Lower lobe of right lung (tissue), 2 donors: ENCODE results near the gene ITGB5. TPM values are rescaled to one million over a fixed set of nuclear protein-coding genes. Genes with fewer than 3 reads are reported as not detected.

ENCODE experiments used
- ATAC-seq, 2 donors: fragments of 200-7000 bp; cut with Tn5 transposase; one replicate each; pipeline ENCODE4 v1.9.1; 2020 to 2022; ENCODE audit warnings: mild to moderate bottlenecking in 2 of 2, moderate library complexity in 2 of 2
- DNase-seq: peaks from one replicate; pipeline ENCODE4 v3.0.0-alpha.2; 2020
- H3K27ac ChIP-seq: fragments of 200-600 bp; one replicate; pipeline ENCODE4 v1.8.0; 2022
- H3K27me3 ChIP-seq: fragments of 200-600 bp; one replicate; pipeline ENCODE4 v1.8.0; 2022; ENCODE audit warnings: low read depth
- H3K36me3 ChIP-seq: fragments of 200-600 bp; one replicate; pipeline ENCODE4 v1.8.0; 2022; ENCODE audit warnings: mild to moderate bottlenecking
- H3K4me1 ChIP-seq: fragments of 200-600 bp; one replicate; pipeline ENCODE4 v1.8.0; 2022
- H3K4me3 ChIP-seq: fragments of 200-600 bp; one replicate; pipeline ENCODE4 v1.8.0; 2022; ENCODE audit warnings: mild to moderate bottlenecking
- H3K9me3 ChIP-seq: fragments of 200-600 bp; one replicate; pipeline ENCODE4 v1.8.0; 2022
- CTCF ChIP-seq: fragments of 200-600 bp; IDR thresholded peaks from one replicate; pipeline ENCODE4 v1.8.0; 2022; ENCODE audit warnings: antibody characterized with exemption, mild to moderate bottlenecking
- intact Hi-C: fragments of 100-400 bp; cut with DNase I; formaldehyde crosslinking; loops from one replicate; pipeline ENCODE4 v1.11.0; 2022
- long read RNA-seq: library from polyadenylated mRNA; unstranded; transcript quantifications from one replicate; pipeline ENCODE4 v2.0.0, GENCODE V29; 2021
- total RNA-seq: library from RNA; stranded (reverse); fragmentation: NEBNext Ultra II Directional; extraction: Animal tissue kit (Norgen Biotek cat#: 25700); gene quantifications from one replicate; pipeline ENCODE4 v1.2.1, GENCODE V29; 2021
- donor health status: DM: no; HTN: yes; CAD: no; lungs with severe emphysema.

ITGB5 gene
- total RNA-seq = 93.1 TPM
- long read RNA-seq, full-length matches to known transcripts = 171 of 241 reads
- long read RNA-seq, partial matches to known transcripts = 38 of 241 reads
- long read RNA-seq, other reads (novel, unspliced or antisense) = 32 of 241 reads

GRCh38 chr3:124887177-124887931, at the start of gene ITGB5:
Gene ITGB5, minus strand, starts transcription at chr3:124887365. Its CDS starts 365 bp downstream, at chr3:124887000.
- H3K27ac ChIP-seq = peak within 1 kb of the TSS; percentile 90
- peaks cover 13% of the 10 kb centered on the region for H3K4me1 ChIP-seq
- DNase-seq (peak; percentile 86), ATAC-seq (peak; percentile 92 to 95)
- no peaks in the 10 kb centered on the region for H3K27me3 ChIP-seq
- peak within 1 kb of the TSS; percentile 76 for H3K4me3 ChIP-seq
- intact Hi-C loops = no loop called here
- no peaks in the 10 kb centered on the region for H3K36me3 ChIP-seq
- no peak for TF ChIP-seq CTCF
- no peaks in the 10 kb centered on the region for H3K9me3 ChIP-seq

GRCh38 chr3:124935794-124936542, 48.8 kb upstream of the ITGB5 start:
- H3K27ac ChIP-seq = no peak overlapping the region
- intact Hi-C loops = no loop called here

GRCh38 chr3:124935264-124935663, 48.1 kb upstream of the ITGB5 start:
- no peaks in the 10 kb centered on the region for H3K27me3 ChIP-seq
- TF ChIP-seq CTCF = no peak
- ATAC-seq = no peak
- no peak for DNase-seq
- no peaks in the 10 kb centered on the region for H3K9me3 ChIP-seq
- no peak overlapping the region for H3K4me3 ChIP-seq
- no peaks in the 10 kb centered on the region for H3K36me3 ChIP-seq
- H3K4me1 ChIP-seq = no peaks in the 10 kb centered on the region
- H3K27ac ChIP-seq = no peak overlapping the region
- intact Hi-C loops = no loop called here

More at GRCh38 chr3:124935794-124936542, 48.8 kb upstream of the ITGB5 start:
- no peak for TF ChIP-seq CTCF
- ATAC-seq = no peak
- no peak for DNase-seq
- H3K4me3 ChIP-seq = no peak overlapping the region
- no peaks in the 10 kb centered on the region for H3K27me3 ChIP-seq
- no peaks in the 10 kb centered on the region for H3K9me3 ChIP-seq
- no peaks in the 10 kb centered on the region for H3K4me1 ChIP-seq
- H3K36me3 ChIP-seq = no peaks in the 10 kb centered on the region

- no peak for ATAC-seq
- intact Hi-C loops = no loop called here
- no peak for DNase-seq
- no peaks in the 10 kb centered on the region for H3K4me1 ChIP-seq
- no peak within 1 kb of the TSS for H3K27ac ChIP-seq
- TF ChIP-seq CTCF = no peak
- H3K27me3 ChIP-seq = no peaks in the 10 kb centered on the region
- H3K36me3 ChIP-seq = no peaks in the 10 kb centered on the region
- no peak within 1 kb of the TSS for H3K4me3 ChIP-seq
- no peaks in the 10 kb centered on the region for H3K9me3 ChIP-seq
These were observed 47.4 kb upstream of the ITGB5 start, which contains the start of gene MUC13 for GRCh38 chr3:124934577-124934976. Gene MUC13, minus strand, starts transcription at chr3:124934751. Its CDS starts 39 bp downstream, at chr3:124934712.

- intact Hi-C loops = no loop called here
- no peaks in the 10 kb centered on the region for H3K4me1 ChIP-seq
- no peak overlapping the region for H3K4me3 ChIP-seq
- peak; percentile 70 to 76 for ATAC-seq
- peak; percentile 76 for TF ChIP-seq CTCF
- no peaks in the 10 kb centered on the region for H3K9me3 ChIP-seq
- H3K36me3 ChIP-seq = no peaks in the 10 kb centered on the region
- no peaks in the 10 kb centered on the region for H3K27me3 ChIP-seq
- no peak for DNase-seq
- H3K27ac ChIP-seq = no peak overlapping the region
These were observed 41.4 kb upstream of the ITGB5 start for GRCh38 chr3:124928333-124929202.
